BJ (cell line): ENCODE data around the gene CBLN3. TPM values are rescaled to one million over a fixed set of nuclear protein-coding genes. Genes with fewer than 3 reads are reported as not detected.
A peak's percentile ranks its signal among the peaks of the same experiment; 100 is the strongest.
"Not testable (repeated sequence)": the region's sequence is repeated elsewhere in the genome, so short reads cannot be mapped to it uniquely, and the experiment has no call there.

Source experiments
- CTCF ChIA-PET: fragments of 350-600 bp; formaldehyde crosslinking; extraction: SDS; loops from one replicate; lab custom pipeline; 2021; ENCODE audit warnings: antibody characterized with exemption, inconsistent platforms; lab: Yijun Ruan, JAX
- POLR2A ChIA-PET: fragments of 300-600 bp; sonication (Branson Sonifier 250); formaldehyde crosslinking; extraction: SDS; loops from one replicate; lab custom pipeline; 2021; ENCODE audit warnings: antibody characterized with exemption; lab: Charles Lee
- DNase-seq: peaks from one replicate; pipeline ENCODE4 v3.0.0-alpha.2; 2011; ENCODE audit warnings: low read depth
- H3K27me3 ChIP-seq: 2 replicates; pipeline ENCODE4 v1.6.0; 2011; ENCODE audit warnings: low read length; ENCODE audit not compliant: control insufficient read depth, insufficient read depth
- H3K36me3 ChIP-seq: 2 replicates; pipeline ENCODE4 v1.5.1; 2011; ENCODE audit warnings: low read length; ENCODE audit not compliant: control insufficient read depth, insufficient read depth
- H3K4me3 ChIP-seq: 2 replicates; pipeline ENCODE4 v1.5.1; 2011; ENCODE audit warnings: low read depth, mild to moderate bottlenecking, control low read depth, low read length
- polyA plus RNA-seq: library from polyadenylated mRNA; depleted of rRNA; stranded (reverse); fragments of >200 nt; gene quantifications from 2 replicates; pipeline ENCODE4 v1.2.3, GENCODE V29; 2011
- TF ChIP-seq, protein P1 (sequence below): IDR thresholded peaks from 2 replicates; pipeline ENCODE4 v1.5.1; 2011; ENCODE audit warnings: low read depth, mild to moderate bottlenecking, control low read depth, inconsistent platforms, low read length, moderate library complexity; ENCODE audit not compliant: insufficient read depth

CBLN3 gene
- polyA plus RNA-seq, 1 experiment: 8.6 TPM

DNA sequence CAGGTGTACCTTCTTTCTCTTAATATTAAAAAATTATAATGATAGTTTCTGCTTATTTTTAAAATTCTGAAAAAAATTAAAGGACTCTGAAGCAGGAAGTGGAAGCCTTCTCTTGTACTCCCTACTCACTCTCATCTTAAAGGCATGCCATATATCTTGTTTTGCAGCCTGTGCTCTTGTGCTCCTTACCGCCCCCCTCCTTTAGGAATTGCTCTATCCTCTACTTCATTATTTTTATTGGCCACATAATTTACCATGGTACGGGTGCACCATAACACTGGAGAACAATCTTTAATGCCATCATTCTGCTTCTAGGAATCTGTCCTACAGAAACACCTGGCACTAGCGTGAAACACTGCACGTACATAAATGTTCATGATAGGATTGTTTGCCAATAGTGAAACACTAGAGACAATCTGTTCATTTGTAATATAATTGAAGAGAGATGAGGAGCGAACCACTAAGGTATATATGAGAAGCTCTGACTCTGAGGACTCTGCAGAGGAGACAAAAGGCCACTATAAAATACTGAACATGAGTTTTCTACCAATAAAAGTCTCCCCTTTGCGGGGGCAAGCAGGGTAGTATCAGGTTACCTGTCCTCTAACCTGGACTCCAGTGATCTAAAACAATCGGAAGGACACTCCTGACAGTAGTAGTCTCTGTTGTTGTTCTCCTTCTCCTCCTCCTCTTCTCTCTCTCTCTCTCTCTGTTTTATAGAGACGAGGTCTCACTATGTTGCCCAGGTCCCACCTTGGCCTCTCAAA, 37.0 kb downstream of the CBLN3 start:
- POLR2A ChIA-PET: no interaction called here
- H3K4me3 ChIP-seq: no peak overlapping the region
- peaks cover 2% of the 10 kb centered on the region for H3K27me3 ChIP-seq
- H3K36me3 ChIP-seq: no peaks in the 10 kb centered on the region
- CTCF ChIA-PET: interaction anchor here (0.7 kb wide), 1 partner anchor 283 kb away, joined by 3 read pairs; no protein-coding TSS in a partner anchor
- TF ChIP-seq, protein P1, sequence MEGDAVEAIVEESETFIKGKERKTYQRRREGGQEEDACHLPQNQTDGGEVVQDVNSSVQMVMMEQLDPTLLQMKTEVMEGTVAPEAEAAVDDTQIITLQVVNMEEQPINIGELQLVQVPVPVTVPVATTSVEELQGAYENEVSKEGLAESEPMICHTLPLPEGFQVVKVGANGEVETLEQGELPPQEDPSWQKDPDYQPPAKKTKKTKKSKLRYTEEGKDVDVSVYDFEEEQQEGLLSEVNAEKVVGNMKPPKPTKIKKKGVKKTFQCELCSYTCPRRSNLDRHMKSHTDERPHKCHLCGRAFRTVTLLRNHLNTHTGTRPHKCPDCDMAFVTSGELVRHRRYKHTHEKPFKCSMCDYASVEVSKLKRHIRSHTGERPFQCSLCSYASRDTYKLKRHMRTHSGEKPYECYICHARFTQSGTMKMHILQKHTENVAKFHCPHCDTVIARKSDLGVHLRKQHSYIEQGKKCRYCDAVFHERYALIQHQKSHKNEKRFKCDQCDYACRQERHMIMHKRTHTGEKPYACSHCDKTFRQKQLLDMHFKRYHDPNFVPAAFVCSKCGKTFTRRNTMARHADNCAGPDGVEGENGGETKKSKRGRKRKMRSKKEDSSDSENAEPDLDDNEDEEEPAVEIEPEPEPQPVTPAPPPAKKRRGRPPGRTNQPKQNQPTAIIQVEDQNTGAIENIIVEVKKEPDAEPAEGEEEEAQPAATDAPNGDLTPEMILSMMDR: peak; percentile 28; the same call in 1 of the 2 replicates
- no peak for DNase-seq

DNA sequence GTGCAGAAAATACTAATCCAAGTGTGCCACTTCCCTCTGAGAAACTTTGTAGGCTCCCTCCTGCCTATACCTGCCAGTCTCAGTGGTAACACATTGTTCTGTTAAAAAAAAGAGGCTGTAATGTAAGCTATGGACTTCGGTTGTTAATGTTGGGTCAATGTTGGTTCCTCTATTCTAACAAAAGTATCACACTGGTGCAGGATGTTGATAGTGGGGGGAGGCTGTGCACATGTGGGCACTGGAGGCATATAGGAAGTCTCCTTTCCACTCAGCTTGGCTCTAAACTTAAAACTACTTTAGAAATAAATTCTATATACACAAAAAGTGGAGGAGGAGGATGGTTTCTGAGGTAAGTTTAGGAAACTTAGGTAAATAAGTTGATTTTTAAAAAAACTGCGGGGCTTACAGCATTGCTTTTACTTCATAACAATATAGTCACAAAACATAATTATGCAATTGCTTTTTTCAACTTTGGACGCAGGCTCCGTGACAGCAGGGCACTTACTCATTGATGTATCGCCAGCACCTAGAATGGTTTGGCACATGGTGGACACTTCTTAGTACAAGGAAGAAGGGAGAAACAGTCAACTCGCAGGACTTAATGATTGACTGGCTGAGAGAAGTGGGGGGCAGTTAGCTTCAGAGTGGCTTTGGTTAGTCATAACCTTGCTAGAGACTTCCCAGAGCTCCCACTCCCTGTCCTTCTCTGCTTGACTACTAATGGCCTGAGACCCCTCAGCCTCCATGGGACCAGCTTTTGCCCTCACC, 38.6 kb downstream of the CBLN3 start:
- CTCF ChIA-PET: interaction anchor here (0.9 to 1.4 kb wide), 4 partner anchors 12 to 58 kb away, joined by 3 read pairs; no protein-coding TSS in a partner anchor
- TF ChIP-seq, protein P1: no peak
- Histone ChIP-seq H3K27me3 (peaks cover 3% of the 10 kb centered on the region), H3K36me3 (no peaks in the 10 kb centered on the region), H3K4me3 (no peak overlapping the region)
- POLR2A ChIA-PET: no interaction called here
- DNase-seq: no peak

DNA sequence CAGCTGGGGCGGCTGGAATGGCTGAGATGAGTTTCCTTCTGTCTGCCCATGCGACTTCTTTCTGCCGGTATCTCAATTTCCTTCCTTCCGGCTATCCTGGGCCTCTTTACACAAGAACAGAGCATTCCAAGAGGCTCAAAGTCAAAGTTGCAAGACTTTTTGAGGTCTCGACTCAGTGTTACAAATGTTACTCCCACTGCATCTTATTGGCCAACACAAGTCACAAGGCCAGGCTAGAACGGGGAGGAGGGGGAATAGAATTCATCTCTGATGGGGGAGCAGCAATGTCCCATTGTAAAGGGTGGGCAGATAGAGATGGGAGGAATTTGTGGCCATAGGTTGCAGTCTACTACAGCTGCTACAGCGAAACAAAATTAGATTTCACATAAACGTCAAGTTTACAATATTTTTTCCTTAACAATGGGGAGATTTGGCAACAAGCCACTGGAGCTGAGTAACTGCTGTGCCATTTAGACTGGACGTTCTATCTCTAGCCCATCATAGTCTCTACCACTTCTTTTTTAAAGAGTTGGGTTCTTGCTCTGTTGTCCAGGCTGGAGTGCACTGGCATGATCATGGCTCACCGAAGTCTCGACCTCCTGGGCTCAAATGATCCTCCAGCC, 40.1 kb downstream of the CBLN3 start:
- H3K36me3 ChIP-seq: no peaks in the 10 kb centered on the region
- peaks cover 3% of the 10 kb centered on the region for H3K27me3 ChIP-seq
- H3K4me3 ChIP-seq: no peak overlapping the region
- ChIA-PET CTCF (interaction anchor here (0.7 to 3.0 kb wide), 5 partner anchors 16 to 56 kb away, joined by 3 to 10 read pairs (median 3); no protein-coding TSS in a partner anchor), POLR2A (no interaction called here)
- TF ChIP-seq, protein P1: no peak
- DNase-seq: no peak

DNA sequence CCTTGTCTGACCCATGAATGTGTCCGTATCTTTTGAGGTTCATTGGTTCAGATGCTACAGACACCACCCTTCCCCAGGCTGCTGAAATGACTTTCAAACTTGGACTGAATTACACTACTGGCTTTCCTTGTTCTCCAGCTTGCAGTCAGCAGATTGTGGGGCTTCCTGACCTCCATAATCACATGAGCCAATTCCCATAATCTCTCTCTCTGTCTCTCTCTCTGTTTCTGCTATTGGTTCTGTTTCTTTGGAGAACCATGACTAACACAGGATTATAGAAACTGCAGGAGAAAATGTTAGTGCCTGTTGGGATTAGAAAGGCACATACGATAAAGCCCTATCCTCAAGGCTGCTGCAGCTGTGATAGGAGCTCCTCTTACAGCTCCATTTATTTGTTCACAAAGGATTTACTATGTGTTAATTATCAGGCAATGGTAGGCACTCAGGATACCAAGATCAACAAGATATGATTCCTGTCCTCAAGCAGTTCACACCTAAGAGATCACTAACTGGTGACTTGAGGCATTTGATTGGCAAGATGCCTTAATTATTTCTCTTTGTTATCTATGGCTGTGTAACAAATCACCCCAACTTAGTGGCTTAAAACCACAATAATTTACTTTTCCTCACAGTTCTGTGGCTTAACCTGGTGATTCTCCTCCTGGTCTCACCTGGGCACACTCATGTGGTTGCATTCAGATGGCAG, 40.8 kb downstream of the CBLN3 start:
- TF ChIP-seq, protein P1: no peak
- Histone ChIP-seq H3K27me3 (peaks cover 3% of the 10 kb centered on the region), H3K4me3 (no peak overlapping the region), H3K36me3 (no peaks in the 10 kb centered on the region)
- ChIA-PET CTCF (interaction anchor here (0.6 to 3.0 kb wide), 6 partner anchors 8 to 55 kb away, joined by 3 to 10 read pairs (median 4); no protein-coding TSS in a partner anchor), POLR2A (interaction anchor here (0.5 to 0.8 kb wide), 2 partner anchors 10 kb away, joined by 3 to 9 read pairs; partner anchors contain the start of gene NYNRIN)
- no peak for DNase-seq

DNA sequence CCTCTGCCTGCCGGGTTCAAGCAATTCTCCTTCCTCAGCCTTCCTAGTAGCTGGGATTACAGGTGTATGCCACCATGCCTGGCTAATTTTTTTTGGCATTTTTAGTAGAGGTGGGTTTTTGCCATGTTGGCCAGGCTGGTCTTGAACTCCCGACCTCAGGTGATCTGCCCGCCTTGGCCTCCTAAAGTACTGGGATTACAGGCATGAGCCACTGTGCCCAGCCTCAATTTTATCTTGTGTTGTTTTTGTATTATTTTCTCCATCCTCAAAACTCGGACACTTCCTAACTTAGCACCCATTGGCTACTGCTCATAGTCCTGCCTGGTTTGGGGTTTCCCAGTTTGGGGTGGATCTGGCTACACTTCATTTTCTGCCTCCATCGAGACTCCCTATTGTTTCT, 41.9 kb downstream of the CBLN3 start:
- POLR2A ChIA-PET, H3K4me3 ChIP-seq, DNase-seq, H3K36me3 ChIP-seq, H3K27me3 ChIP-seq: not testable (repeated sequence)
- CTCF ChIA-PET: interaction anchor here (1.4 to 3.0 kb wide), 3 partner anchors 9 to 54 kb away, joined by 5 to 10 read pairs (median 7); no protein-coding TSS in a partner anchor
